8988T (cell line): Measurements from ENCODE around the gene LSM14A.

Experiments
- DNase-seq: peaks from one replicate; pipeline ENCODE4 v3.0.0; 2011

LSM14A gene

DNA sequence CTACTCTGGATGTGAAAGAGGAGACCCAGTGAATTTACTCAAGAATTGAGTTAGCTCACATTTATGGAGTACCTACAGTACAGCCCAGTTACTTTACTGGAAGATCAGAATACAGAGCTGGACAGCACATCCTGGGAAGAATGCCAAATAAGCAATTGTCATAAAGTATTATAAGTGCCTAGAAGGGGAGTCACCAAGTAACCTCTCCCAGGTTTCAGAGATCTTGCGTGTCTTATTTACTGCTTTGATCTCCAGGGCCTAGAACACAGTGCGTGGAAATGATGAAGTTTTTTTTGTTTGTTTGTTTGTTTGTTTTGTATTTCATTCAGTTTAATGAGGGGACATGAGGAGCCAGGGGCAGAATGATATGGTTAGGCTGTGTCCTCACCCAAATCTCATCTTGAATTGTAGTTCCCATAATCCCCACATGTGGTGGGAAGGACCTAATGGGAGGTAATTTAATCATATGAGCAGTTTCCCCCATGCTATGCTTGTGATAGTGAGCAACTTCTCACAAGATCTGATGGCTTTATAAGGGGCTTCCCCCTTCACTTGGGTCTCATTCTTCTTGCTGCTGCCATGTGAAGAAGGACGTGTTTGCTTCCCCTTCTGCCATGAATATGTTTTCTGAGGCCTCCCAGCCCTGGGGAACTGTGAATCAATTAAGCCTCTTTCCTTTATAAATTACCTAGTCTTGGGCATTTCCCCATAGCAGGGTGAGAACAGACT lies 87.2 kb downstream of the LSM14A start:
- DNase-seq = no peak

DNA sequence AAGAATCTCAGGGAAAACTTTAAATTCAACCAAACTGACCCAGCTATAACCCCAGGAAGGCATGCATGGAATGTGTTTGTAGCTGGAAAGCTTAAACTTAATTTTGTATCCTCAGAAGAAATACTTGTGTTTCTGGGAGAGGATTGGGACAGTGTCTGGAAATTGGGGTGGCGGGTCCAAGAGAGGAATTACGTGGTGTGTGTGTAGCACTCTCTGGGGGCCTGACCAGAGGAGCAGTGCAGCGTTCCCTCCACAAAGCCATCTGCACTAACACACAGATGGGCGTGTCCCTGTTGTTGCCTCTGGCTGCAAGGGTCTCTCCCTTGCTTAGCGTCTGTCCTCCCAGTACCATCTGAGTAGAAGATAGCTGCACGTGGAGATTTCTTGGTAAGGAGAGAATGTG lies 88.5 kb downstream of the LSM14A start:
- no peak for DNase-seq

DNA sequence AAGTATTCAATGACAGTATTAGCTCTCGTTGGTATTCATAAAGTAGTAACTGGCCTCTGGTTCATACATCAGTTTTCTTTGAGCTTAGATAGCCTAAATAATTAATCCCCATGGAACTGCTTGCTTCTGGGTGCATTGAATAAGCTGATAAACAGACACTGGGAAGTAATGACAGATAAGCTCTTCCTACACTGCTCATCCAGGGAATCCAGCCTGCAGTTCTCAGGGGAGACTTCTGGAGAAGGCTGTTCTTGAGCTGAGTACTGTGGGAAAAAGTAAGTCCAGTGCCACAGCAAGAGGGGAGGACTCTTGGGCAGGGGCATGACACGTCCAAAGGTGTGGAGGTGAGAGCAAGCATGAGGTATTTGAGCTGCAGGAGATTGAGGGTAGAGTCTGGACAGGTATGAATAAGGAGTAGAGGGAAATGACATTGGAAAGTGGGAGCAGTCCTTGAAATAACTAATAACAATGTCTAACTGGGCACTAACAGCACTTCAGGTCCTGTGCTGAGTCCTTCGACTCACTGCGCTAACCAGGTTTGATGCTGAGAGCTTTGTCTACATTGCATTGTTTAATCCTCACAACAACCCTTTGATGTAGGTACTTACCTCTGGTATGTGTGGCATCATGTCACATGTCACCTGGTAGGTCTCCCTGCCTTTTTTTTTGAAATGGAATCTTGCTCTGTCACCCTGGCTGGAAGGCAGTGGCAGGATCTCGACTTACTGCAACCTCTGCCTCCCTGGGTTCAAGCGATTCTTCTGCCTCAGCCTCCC lies 89.2 kb downstream of the LSM14A start:
- DNase-seq = no peak

DNA sequence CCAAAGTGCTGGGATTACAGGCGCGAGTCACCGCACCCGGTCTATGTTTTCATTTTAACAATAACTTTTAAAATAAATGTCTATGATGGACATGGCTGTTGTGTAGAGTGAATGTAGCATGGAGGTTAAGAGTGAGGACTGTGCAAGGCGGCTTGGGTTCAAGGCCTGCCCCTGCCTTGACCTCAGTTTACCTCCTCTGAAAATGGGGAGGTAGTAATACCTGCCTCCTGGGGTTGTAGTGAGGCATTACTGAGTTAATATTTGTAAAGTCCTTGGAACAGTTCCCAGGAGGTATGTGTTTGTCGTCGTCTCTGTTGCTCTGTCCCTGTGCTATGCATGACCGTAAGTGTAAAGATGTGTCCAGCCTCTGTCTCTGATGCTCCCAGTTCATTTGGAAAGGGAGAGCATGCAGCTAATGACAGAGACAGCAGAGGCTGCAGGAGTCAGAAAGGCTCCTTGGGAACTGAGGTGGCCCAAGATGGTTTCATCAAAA lies 91.5 kb downstream of the LSM14A start:
- DNase-seq = no peak

DNA sequence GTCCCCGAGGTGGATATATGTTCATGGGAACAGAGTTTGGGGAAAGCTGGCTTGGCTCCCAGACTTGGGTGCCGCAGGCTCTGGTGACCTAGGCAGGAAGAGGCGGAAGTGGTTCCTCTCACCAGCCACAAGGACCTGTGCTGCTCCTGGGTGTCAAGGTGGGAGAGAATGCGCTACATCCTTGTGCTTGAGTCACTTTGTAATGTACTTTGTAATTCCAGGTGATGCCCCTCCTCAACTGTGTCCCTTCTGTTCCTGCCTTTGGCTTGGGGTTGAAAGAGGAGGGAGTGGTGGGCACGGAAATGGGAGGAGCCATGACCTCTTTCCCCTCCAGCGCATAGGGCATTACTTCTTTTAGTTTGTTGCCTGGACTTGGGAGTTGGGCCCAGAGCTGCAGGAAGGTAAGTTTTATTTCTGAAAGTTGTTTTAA lies 92.9 kb downstream of the LSM14A start:
- DNase-seq = no peak

DNA sequence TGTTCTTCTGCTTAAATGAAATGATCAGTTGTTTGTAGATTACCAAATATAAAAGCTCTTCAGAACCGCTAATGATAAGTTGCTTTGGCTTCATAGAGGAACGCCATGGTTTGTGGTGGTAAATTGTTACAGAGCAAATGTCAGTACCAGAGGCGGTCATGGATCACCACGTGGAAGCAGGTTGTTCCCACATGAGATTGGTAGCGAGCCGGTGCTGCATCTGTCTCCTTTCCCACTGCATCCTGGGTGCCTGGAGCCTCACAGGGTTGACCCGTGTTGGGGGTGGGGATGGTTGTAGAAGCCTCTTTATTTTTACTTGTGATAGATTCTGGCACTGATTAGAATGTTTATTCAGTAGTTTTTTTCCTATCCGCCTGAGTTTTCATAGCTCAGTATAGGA lies 96.8 kb downstream of the LSM14A start:
- DNase-seq = no peak

DNA sequence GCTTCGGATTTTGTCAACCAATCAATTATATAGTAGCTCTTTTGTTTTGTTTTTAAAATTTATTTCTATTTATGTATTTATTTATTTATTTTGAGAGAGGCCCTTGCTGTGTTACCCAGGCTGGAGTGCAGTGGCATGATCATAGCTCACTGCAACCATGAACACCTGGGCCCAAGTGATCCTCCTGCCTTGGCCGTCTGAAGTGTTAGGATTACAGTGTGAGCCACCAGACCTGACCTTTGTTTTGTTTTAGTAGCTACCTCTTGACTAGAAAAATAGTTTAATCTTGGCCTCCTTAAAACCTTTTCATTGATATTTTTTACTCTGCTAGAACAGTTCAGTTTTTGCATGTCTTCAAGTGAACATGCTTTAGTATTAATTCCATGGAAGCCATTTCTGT lies 97.2 kb downstream of the LSM14A start:
- DNase-seq = no peak

DNA sequence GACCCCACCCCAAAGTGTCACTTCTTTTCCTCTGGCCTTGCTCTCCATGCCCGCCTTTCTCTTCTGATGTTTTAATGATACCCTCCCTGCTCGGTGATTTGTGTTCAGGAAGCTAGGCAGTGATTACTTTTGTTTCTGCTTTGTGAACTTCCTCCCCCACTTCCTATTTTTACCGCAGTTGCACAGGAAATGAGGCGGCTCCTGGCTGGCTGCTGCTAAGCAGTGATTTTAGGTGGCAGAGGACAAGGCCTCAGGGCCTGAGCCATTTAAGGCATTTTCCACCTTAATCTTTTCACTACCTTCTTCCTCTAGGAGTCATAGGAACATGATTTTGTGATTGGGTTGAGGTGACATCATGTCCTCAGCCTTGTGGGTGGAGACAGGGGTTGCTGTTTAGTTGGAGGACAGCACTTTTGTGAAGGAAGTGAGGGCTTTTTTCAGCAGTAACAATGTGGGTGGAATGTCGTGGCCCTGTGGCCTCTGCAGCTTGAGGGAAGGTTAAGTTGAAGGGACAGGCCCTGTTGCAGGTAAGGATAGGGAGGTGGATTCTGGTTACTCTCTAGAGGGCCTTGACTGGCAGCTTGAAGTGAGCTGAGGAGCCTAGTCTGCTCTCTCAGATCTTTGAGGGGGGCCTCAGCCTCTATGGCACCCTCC lies 97.8 kb downstream of the LSM14A start:
- no peak for DNase-seq

DNA sequence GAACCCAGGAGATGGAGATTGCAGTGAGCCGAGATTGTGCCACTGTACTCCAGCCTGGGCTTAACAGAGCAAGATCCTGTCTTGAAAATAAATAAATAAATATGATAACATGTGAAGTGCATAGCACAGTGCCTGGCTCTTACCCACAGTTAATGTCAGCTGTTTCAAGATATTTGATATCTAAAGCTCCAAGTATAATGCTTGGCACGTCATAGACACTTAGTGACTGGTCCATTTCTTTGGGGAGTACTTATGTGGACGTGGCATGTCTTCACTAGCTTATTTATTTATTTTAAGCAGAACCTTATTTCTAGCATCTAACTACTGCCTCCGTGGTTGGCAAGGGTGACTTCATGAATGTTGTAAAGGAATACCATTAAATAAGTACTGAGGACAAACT lies 100.8 kb downstream of the LSM14A start:
- no peak for DNase-seq

DNA sequence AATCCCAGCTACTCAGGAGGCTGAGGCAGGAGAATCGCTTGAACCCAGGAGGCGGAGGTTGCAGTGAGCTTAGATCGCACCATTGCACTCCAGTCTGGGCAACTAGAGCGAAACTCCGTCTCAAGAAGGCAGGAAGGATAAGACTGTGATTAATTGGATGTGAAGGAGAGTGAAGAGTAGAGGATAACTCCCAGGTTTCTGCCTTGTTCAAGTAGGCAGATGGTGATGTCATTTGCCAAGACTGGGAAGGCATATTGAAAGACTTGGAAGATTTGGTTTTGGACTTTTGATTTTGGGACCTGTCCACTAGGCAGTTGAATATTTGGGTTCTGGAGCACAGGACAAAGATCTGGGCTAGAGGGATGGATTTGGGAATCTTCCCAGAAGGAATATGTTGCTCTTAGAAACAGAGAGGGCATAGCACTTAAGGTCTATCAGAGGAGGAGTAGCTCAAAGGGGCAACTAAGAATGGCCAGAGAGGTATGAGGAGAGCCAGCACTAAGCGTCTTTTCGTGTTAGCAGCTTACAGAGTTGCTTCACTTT lies 102.1 kb downstream of the LSM14A start:
- no peak for DNase-seq

DNA sequence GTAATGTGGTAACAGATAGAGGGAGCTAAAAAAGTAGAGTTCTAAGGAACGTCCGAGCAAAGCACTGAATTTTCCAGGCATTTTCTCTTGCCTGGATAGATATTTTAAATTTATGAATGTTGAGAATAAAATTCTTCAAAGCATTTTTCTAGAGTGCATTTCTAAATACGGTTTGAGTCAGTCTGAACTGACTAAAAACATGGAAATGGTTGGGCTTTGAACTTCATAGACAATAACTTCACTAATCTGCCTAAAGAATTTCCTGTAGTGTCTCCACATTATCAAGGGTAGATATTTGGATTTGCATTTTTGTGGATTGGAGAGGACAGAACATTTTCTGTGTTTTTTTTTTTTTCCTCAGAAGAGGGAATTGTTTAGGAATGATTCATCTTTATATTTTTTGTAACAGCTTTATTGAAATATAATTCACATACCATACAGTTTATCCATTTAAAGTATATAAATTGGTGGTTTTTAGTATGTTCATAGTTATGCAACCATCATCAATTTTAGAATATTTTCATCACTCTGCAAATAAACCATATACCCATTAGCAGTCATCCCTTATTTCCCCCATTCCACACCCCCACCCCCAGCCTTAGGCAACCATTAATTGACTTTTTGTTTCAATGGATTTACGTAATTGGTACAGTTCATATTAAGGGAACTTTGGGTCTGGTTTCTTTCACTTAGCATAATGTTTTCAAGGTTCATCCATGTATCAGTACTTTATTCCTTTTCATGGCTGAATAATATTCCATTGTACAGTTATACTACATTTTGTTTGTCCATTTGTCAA lies 102.7 kb downstream of the LSM14A start:
- no peak for DNase-seq

DNA sequence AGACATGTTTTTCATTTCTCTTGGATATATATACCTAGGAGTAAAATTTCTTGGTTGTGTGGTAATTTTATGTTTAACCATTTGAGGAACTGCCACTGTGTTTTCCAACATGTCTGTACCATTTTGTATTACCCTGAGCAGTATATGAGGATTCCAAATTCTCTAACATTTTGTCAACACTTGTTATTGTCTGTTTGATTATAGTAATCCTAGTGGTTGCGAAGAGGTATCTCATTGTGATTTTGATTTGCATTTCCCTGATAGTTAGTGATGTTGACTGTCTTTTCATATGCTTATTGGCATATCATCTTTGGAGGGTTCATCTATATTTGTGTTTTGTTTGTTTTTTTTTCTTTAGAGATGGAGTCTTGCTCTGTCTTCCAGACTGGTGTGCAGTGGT lies 103.4 kb downstream of the LSM14A start:
- DNase-seq = no peak

DNA sequence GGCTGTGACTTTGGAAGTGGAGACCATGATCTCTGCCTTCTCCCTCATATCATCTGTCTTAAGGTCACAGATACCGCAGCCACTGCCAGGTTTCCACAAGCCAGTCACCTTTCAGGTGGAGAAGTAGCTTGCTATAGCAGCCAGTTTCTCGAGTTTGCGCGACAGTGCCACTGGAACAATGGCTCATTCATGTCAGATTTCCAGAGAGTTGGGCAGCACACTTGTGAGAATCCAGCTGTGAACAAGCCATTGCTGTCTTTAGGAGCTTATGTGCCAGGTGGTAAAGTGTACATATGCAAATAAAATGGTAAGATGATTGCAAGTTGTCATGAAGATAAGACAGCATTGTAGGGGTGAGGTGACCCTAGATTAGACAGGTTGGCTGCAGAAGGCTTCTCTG lies 104.3 kb downstream of the LSM14A start:
- DNase-seq = no peak

DNA sequence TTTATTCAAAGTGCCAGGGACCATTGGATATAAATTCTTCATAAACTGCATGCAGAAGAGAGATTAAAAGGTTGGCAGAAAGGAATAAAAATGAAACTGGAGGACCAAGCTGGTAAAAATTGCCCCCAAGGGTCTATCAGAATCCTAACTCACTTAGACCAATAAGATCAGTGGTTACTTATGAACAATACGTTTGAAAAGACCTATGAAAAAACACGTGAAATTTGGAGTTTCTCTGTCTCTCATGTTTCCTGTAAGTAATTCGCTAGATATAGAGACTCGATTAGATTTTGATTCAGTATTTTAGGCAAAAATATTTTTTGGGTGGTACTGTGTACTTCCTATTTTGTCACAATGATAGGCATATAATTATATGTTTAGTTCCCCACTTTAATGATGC lies 104.9 kb downstream of the LSM14A start:
- DNase-seq = no peak

DNA sequence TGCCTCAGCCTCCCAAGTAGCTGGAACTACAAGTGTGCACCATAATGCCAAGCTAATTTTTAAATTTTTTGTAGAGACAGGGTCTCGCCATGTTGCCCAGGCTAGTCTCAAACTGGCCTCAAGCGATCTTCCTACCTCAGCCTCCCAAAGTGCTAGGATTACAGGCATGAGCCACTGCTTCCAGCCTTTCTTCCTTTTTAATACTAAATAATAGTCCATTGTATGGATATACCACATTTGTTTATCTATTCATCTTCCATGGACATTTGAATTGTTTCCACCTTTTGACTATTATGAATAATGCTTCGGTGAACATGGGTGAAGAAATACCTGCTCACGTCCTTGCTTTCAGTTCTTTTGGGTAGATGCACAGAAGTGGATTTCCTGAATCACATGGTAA lies 106.5 kb downstream of the LSM14A start:
- no peak for DNase-seq
